Caco-2 (cell line): ENCODE measurements around the gene NDUFB7. TPM values are rescaled to one million over a fixed set of nuclear protein-coding genes. Genes with fewer than 3 reads are reported as not detected.

Experiments
- BruUV-seq: library from RNA; stranded (reverse); fragments of 400-500 nt; replicated peaks from 2 replicates; lab custom pipeline; 2021; lab: Mats Ljungman, UMichigan
- CTCF ChIA-PET: fragments of 300-600 bp; sonication (Branson Sonifier 250); formaldehyde crosslinking; loops from one replicate; lab custom pipeline; 2022; ENCODE audit warnings: antibody characterized with exemption; lab: Charles Lee
- POLR2A ChIA-PET: fragments of 300-600 bp; sonication (Branson Sonifier 250); formaldehyde crosslinking; loops from one replicate; lab custom pipeline; 2022; ENCODE audit warnings: antibody characterized with exemption; lab: Charles Lee
- DNase-seq, 2 experiments: peaks; one replicate each; pipeline versions ENCODE4 v3.0.0 to v3.0.0-alpha.2; 2020 to 2022
- H3K27me3 ChIP-seq: replicated peaks from 2 replicates; pipeline ENCODE4 v1.6.0; 2011; ENCODE audit warnings: low read length; ENCODE audit not compliant: control insufficient read depth, insufficient read depth
- H3K36me3 ChIP-seq: 2 replicates; pipeline ENCODE4 v1.5.1; 2011; ENCODE audit warnings: low read length; ENCODE audit not compliant: control insufficient read depth, insufficient read depth
- H3K4me1 ChIP-seq: fragments of 250-450 bp; sonication (Bioruptor Pico); 2 replicates; pipeline ENCODE4 v1.5.1; 2020; ENCODE audit warnings: mild to moderate bottlenecking
- H3K4me3 ChIP-seq: 2 replicates; pipeline ENCODE4 v1.5.1; 2011; ENCODE audit warnings: low read depth, mild to moderate bottlenecking, control low read depth, low read length
- H3K9me3 ChIP-seq: fragments of 250-450 bp; sonication (Bioruptor Pico); 2 replicates; pipeline ENCODE4 v1.5.1; 2020; ENCODE audit warnings: mild to moderate bottlenecking, moderate library complexity
- H3K27ac Mint-ChIP-seq: one replicate; pipeline ENCODE4 v1.8.0; 2022; ENCODE audit warnings: mixed read lengths; ENCODE audit not compliant: unreplicated experiment
- H3K27me3 Mint-ChIP-seq: one replicate; pipeline ENCODE4 v1.8.0; 2022; ENCODE audit warnings: mixed read lengths; ENCODE audit not compliant: insufficient read depth, unreplicated experiment
- H3K36me3 Mint-ChIP-seq: one replicate; pipeline ENCODE4 v1.8.0; 2022; ENCODE audit warnings: mild to moderate bottlenecking, mixed read lengths; ENCODE audit not compliant: insufficient read depth, unreplicated experiment
- H3K4me1 Mint-ChIP-seq: one replicate; pipeline ENCODE4 v1.8.0; 2022; ENCODE audit warnings: low read depth, mixed read lengths; ENCODE audit not compliant: unreplicated experiment
- H3K4me3 Mint-ChIP-seq: one replicate; pipeline ENCODE4 v1.8.0; 2022; ENCODE audit warnings: mild to moderate bottlenecking, moderate library complexity, mixed read lengths; ENCODE audit not compliant: unreplicated experiment
- H3K9me3 Mint-ChIP-seq: one replicate; pipeline ENCODE4 v1.8.0; 2022; ENCODE audit warnings: mixed read lengths; ENCODE audit not compliant: unreplicated experiment
- intact Hi-C: fragments of 100-400 bp; cut with micrococcal nuclease; formaldehyde crosslinking; loops from one replicate; pipeline ENCODE4 v1.10.0; 2022; ENCODE audit not compliant: unreplicated experiment
- total RNA-seq: library from RNA; stranded (reverse); gene quantifications from 2 replicates; pipeline ENCODE4 v1.2.3, GENCODE V29; 2022
- TF ChIP-seq, protein P1 (sequence below), 2 experiments: fragments of 200-600 bp in 1 of 2; IDR thresholded peaks; 1 replicate in 1 of 2; 2 replicates in 1 of 2; pipeline versions ENCODE4 v1.5.1 to v1.8.0; 2011 to 2022; ENCODE audit warnings: antibody characterized with exemption in 1 of 2, control low read depth in 1 of 2, inconsistent platforms in 1 of 2, low read depth in 1 of 2, low read length in 1 of 2, mild to moderate bottlenecking in 1 of 2, moderate library complexity in 1 of 2; ENCODE audit not compliant: insufficient read depth in 1 of 2, severe bottlenecking in 1 of 2, unreplicated experiment in 1 of 2

Gene NDUFB7
- total RNA-seq, 1 experiment from 2014 or later = 158 TPM

DNA sequence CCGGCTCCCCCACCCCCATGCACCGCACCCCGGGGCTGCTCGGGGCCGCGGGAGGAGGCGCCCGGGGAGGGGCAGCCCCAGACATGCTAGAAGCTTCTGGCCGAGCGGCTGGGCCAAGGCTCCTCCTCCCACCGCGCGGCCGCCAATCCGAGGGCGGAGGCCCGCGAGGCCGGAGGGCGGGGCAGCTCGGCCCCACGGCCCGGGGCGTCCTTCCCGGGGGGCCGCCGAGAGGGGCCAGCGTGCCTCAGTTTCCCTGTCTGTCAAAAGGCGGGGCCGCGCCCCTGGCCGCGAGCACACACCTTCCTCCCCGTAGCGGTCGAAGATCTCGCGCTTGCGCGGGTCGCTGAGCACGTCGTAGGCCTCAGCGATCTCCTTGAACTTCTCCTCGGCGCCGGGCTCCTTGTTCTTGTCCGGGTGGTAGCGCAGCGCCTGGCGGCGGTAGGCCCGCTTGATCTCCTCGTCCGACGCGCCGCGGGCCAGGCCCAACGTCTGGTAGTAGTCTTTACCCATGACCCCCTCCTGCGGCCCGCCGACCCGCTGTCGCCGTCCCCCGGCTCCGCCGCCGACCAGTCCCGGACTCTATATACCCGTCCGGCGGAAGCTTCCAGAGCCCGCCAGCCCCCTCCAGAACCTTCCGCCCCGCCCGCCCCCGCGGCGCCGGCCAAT is 53.9 kb downstream of the NDUFB7 start, which contains the start of gene DNAJB1:
Gene DNAJB1, minus strand, starts transcription at position 558 of the 666 bp plus-strand sequence. Its CDS starts 48 bp downstream, at position 510.
- Histone ChIP-seq H3K4me1 (peaks cover 25% of the 10 kb centered on the region), H3K27me3 (no peaks in the 10 kb centered on the region), H3K36me3 (peaks cover 7% of the 10 kb centered on the region), H3K9me3 (no peaks in the 10 kb centered on the region), H3K4me3 (peak within 1 kb of the TSS; percentile 100)
- H3K27ac Mint-ChIP-seq = peak within 1 kb of the TSS; percentile 86
- H3K9me3 Mint-ChIP-seq = no peaks in the 10 kb centered on the region
- H3K36me3 Mint-ChIP-seq = peaks cover 57% of the 10 kb centered on the region
- intact Hi-C loops = loop anchor here (1.0 to 2.0 kb wide), 3 partner anchors 11 to 54 kb away; partner anchors contain the start of genes NDUFB7 and TECR
- DNase-seq = peak; percentile 57 to 79
- peak within 1 kb of the TSS; percentile 88 for H3K4me3 Mint-ChIP-seq
- TF ChIP-seq, protein P1, sequence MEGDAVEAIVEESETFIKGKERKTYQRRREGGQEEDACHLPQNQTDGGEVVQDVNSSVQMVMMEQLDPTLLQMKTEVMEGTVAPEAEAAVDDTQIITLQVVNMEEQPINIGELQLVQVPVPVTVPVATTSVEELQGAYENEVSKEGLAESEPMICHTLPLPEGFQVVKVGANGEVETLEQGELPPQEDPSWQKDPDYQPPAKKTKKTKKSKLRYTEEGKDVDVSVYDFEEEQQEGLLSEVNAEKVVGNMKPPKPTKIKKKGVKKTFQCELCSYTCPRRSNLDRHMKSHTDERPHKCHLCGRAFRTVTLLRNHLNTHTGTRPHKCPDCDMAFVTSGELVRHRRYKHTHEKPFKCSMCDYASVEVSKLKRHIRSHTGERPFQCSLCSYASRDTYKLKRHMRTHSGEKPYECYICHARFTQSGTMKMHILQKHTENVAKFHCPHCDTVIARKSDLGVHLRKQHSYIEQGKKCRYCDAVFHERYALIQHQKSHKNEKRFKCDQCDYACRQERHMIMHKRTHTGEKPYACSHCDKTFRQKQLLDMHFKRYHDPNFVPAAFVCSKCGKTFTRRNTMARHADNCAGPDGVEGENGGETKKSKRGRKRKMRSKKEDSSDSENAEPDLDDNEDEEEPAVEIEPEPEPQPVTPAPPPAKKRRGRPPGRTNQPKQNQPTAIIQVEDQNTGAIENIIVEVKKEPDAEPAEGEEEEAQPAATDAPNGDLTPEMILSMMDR (IDR thresholded peaks at IDR 0.05; ENCODE audit: insufficient read depth in 1 of 2, low read depth in 1 of 2, low read length in 1 of 2, severe bottlenecking in 1 of 2, unreplicated experiment in 1 of 2) = no peak
- no TSS peak for BruUV-seq
- POLR2A ChIA-PET = interaction anchor here (0.5 to 1.8 kb wide), 12 partner anchors 11 to 381 kb away, joined by 3 to 13 read pairs (median 8); partner anchors contain the start of genes ASF1B, GIPC1 and NDUFB7
- peaks cover 12% of the 10 kb centered on the region for H3K4me1 Mint-ChIP-seq
- H3K27me3 Mint-ChIP-seq = no peaks in the 10 kb centered on the region
- CTCF ChIA-PET = interaction anchor here (0.6 to 2.4 kb wide), 4 partner anchors 12 to 156 kb away, joined by 3 to 11 read pairs (median 5); no protein-coding TSS in a partner anchor

DNA sequence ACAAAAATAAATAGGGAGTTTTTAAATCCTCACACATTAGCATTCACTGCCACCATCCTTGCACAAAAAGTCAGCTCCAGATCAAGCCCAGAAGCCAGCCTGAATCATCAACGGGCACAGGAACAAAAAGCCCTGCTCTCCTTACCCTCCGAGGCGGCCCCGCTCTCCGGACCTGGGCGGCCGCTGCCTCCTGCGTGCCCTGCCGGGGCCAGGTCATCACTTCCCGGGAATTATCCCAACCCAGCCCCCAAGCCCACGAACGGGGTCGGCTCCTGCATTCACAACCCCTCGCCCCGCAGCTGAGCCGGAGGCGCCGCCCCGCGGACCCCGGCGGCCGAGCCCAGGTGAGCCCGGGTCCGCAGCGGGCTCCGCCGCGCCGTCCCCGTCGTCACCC is 54.4 kb downstream of the NDUFB7 start:
- Mint-ChIP-seq H3K36me3 (peaks cover 57% of the 10 kb centered on the region), H3K9me3 (no peaks in the 10 kb centered on the region), H3K4me1 (peaks cover 7% of the 10 kb centered on the region), H3K4me3 (peak overlapping the region; percentile 88), H3K27ac (peak overlapping the region; percentile 86), H3K27me3 (no peaks in the 10 kb centered on the region)
- intact Hi-C loops = no loop called here
- H3K4me3 ChIP-seq = peak overlapping the region; percentile 100
- ChIA-PET POLR2A (interaction anchor here (0.6 to 1.8 kb wide), 7 partner anchors 11 to 381 kb away, joined by 3 to 13 read pairs (median 8); partner anchors contain the start of genes ASF1B and NDUFB7), CTCF (interaction anchor here (0.6 to 2.4 kb wide), 4 partner anchors 12 to 155 kb away, joined by 3 to 11 read pairs (median 5); no protein-coding TSS in a partner anchor)
- no peaks in the 10 kb centered on the region for H3K9me3 ChIP-seq
- no peaks in the 10 kb centered on the region for H3K27me3 ChIP-seq
- peaks cover 7% of the 10 kb centered on the region for H3K36me3 ChIP-seq
- TF ChIP-seq, protein P1 (IDR thresholded peaks at IDR 0.05; ENCODE audit: insufficient read depth in 1 of 2, low read depth in 1 of 2, low read length in 1 of 2, severe bottlenecking in 1 of 2, unreplicated experiment in 1 of 2) = no peak
- no TSS peak for BruUV-seq
- H3K4me1 ChIP-seq = peaks cover 25% of the 10 kb centered on the region
- no peak for DNase-seq

DNA sequence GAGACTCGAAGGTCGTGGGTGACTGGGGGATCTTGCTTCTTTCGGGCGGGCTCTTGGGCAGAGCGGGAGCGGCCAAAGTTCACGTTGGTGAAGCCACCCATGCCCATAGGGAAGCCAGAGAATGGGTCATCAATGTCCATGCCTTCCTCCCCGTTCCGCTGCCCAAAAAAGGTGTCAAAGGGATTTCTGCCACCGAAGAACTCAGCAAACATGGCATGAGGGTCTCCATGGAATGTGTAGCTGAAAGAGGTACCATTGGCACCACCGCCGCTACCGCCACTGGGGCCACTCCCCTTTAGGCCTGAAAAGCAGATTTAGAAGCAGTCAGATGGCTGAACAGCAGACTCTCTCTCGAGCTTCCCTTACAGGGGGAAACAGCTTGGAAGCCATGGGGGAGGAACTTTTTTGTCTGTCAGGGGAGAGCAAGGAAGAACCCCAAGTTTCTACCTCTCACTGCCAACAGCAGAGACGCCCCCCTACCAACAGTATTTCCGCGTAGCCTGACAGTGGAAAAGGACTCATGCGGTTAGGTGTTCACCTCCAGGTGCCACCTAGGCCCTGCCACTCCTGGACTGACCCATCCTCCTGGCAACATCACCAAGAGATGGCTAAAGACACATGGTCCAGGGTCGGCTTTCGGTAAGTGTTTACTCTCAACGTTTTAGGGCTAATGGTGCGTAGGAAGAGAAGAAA is 55.0 kb downstream of the NDUFB7 start:
- Histone ChIP-seq H3K4me1 (peaks cover 25% of the 10 kb centered on the region), H3K27me3 (no peaks in the 10 kb centered on the region), H3K4me3 (peak overlapping the region; percentile 100), H3K36me3 (peaks cover 7% of the 10 kb centered on the region), H3K9me3 (no peaks in the 10 kb centered on the region)
- no peak for DNase-seq
- Mint-ChIP-seq H3K4me1 (peaks cover 6% of the 10 kb centered on the region), H3K9me3 (no peaks in the 10 kb centered on the region), H3K27me3 (no peaks in the 10 kb centered on the region), H3K27ac (peak overlapping the region; percentile 86), H3K36me3 (peaks cover 57% of the 10 kb centered on the region), H3K4me3 (peak overlapping the region; percentile 88)
- ChIA-PET POLR2A (interaction anchor here (0.8 to 1.8 kb wide), 3 partner anchors 10 to 380 kb away, joined by 3 to 11 read pairs (median 8); partner anchors contain the start of gene ASF1B), CTCF (interaction anchor here (0.6 to 2.4 kb wide), 3 partner anchors 11 to 155 kb away, joined by 3 to 11 read pairs (median 7); no protein-coding TSS in a partner anchor)
- intact Hi-C loops = no loop called here
- TF ChIP-seq, protein P1 (IDR thresholded peaks at IDR 0.05; ENCODE audit: insufficient read depth in 1 of 2, low read depth in 1 of 2, low read length in 1 of 2, severe bottlenecking in 1 of 2, unreplicated experiment in 1 of 2) = no peak
- no TSS peak for BruUV-seq
